ENCODE data around the gene MKNK2. TPM values are rescaled to one million over a fixed set of nuclear protein-coding genes. Genes with fewer than 3 reads are reported as not detected.

MKNK2 gene
- polyA plus RNA-seq, 1 donor from 2014 or later: 27.6 TPM

DNA sequence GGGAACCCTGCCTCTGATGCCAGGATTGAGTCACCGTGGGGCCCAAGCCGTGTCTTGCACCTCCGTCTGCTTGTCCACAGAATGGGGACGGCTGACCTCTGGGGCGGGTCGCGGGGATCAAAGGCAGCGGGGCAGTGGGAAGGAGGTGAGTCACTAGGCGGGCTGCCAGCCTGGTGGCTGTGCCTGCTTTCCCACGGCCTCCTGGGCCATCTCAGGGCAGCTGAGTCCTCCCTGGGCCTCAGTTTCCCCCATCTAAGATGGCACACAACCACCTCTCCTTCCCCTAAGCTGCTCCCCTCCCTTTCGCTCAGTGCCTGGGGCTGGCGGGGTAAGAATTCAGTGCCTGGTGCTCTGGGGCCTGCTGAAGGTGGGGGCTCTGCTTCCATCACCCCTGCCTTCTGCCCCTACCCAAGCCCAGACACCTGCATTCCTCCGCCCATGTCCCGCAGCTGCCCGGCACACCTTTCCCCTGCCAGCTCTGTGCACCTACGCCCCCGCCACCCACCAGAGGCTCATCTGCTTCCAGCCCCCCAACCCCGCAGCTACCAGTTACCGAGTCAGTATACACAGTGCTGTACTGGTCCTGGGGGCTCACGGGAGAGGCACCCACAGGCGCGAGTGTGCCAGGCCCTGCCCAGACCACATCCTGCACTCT, 3.5 kb downstream of the MKNK2 start:
- H3K9me3 ChIP-seq (ENCODE audit: low read length): no peaks in the 10 kb centered on the region
- no peak overlapping the region for H2AFZ ChIP-seq (ENCODE audit: low read depth, low read length)
- H3K79me2 ChIP-seq (replicated peaks; ENCODE audit: insufficient read depth, low read length): peaks cover 29% of the 10 kb centered on the region
- peaks cover 6% of the 10 kb centered on the region for H4K20me1 ChIP-seq (ENCODE audit: insufficient read depth)
- no peak overlapping the region for H3K27ac ChIP-seq (ENCODE audit: low read length)
- no peaks in the 10 kb centered on the region for H3K9me2 ChIP-seq (ENCODE audit: insufficient read depth, low read length)
- no peak overlapping the region for H3K9ac ChIP-seq (ENCODE audit: low read length)
- TF ChIP-seq EZH2 (IDR thresholded peaks at IDR 0.05; ENCODE audit: borderline replicate concordance, insufficient read depth, low read length, poor library complexity, severe bottlenecking) (no peak), EP300 (conservative IDR thresholded peaks at IDR 0.05; ENCODE audit: poor library complexity, severe bottlenecking) (no peak), MXI1 (conservative IDR thresholded peaks at IDR 0.05; ENCODE audit: poor library complexity, severe bottlenecking) (no peak), RAD21 (conservative IDR thresholded peaks at IDR 0.05) (no peak), TAF1 (IDR thresholded peaks at IDR 0.05; ENCODE audit: low read depth) (no peak), SMC3 (conservative IDR thresholded peaks at IDR 0.05; ENCODE audit: poor library complexity) (no peak), POLR2AphosphoS5 (IDR thresholded peaks at IDR 0.05) (no peak)
- TF ChIP-seq, protein P1, sequence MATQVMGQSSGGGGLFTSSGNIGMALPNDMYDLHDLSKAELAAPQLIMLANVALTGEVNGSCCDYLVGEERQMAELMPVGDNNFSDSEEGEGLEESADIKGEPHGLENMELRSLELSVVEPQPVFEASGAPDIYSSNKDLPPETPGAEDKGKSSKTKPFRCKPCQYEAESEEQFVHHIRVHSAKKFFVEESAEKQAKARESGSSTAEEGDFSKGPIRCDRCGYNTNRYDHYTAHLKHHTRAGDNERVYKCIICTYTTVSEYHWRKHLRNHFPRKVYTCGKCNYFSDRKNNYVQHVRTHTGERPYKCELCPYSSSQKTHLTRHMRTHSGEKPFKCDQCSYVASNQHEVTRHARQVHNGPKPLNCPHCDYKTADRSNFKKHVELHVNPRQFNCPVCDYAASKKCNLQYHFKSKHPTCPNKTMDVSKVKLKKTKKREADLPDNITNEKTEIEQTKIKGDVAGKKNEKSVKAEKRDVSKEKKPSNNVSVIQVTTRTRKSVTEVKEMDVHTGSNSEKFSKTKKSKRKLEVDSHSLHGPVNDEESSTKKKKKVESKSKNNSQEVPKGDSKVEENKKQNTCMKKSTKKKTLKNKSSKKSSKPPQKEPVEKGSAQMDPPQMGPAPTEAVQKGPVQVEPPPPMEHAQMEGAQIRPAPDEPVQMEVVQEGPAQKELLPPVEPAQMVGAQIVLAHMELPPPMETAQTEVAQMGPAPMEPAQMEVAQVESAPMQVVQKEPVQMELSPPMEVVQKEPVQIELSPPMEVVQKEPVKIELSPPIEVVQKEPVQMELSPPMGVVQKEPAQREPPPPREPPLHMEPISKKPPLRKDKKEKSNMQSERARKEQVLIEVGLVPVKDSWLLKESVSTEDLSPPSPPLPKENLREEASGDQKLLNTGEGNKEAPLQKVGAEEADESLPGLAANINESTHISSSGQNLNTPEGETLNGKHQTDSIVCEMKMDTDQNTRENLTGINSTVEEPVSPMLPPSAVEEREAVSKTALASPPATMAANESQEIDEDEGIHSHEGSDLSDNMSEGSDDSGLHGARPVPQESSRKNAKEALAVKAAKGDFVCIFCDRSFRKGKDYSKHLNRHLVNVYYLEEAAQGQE (IDR thresholded peaks at IDR 0.05; ENCODE audit: borderline replicate concordance): no peak
- TF ChIP-seq, protein P2, sequence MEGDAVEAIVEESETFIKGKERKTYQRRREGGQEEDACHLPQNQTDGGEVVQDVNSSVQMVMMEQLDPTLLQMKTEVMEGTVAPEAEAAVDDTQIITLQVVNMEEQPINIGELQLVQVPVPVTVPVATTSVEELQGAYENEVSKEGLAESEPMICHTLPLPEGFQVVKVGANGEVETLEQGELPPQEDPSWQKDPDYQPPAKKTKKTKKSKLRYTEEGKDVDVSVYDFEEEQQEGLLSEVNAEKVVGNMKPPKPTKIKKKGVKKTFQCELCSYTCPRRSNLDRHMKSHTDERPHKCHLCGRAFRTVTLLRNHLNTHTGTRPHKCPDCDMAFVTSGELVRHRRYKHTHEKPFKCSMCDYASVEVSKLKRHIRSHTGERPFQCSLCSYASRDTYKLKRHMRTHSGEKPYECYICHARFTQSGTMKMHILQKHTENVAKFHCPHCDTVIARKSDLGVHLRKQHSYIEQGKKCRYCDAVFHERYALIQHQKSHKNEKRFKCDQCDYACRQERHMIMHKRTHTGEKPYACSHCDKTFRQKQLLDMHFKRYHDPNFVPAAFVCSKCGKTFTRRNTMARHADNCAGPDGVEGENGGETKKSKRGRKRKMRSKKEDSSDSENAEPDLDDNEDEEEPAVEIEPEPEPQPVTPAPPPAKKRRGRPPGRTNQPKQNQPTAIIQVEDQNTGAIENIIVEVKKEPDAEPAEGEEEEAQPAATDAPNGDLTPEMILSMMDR (IDR thresholded peaks at IDR 0.05; ENCODE audit: poor library complexity, severe bottlenecking): no peak
- H3K36me3 ChIP-seq (ENCODE audit: insufficient read depth, low read length): no peaks in the 10 kb centered on the region
- no peaks in the 10 kb centered on the region for H3F3A ChIP-seq (ENCODE audit: insufficient read depth, low read length, poor library complexity, severe bottlenecking)
- no peaks in the 10 kb centered on the region for H3K27me3 ChIP-seq (ENCODE audit: insufficient read depth, low read depth, low read length)
- no peak overlapping the region for H3K4me2 ChIP-seq (ENCODE audit: low read length)
- no peak overlapping the region for H3K4me3 ChIP-seq (ENCODE audit: low read length)

DNA sequence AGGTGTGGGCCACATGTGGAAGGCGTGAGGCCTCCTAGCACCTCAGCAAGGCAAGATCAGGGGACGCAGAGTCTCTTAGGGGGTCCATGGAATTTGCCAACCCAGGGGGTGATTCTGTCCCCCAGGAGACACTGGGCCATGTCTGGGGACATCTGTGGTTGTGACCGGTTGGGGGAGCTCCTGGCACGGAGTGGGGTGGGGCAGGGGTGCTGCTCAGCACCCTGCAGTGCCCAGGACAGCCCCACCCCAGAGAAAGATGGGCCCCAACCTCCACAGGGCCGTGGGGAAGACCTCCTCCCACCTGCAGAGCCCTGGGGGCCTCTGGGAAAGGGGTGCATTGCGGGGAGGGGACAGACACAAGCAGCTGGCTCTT, 4.0 kb downstream of the MKNK2 start:
- Histone ChIP-seq H3K36me3 (ENCODE audit: insufficient read depth, low read length) (no peaks in the 10 kb centered on the region), H3F3A (ENCODE audit: insufficient read depth, low read length, poor library complexity, severe bottlenecking) (no peaks in the 10 kb centered on the region), H3K27me3 (ENCODE audit: insufficient read depth, low read depth, low read length) (no peaks in the 10 kb centered on the region), H3K4me3 (ENCODE audit: low read length) (no peak overlapping the region), H2AFZ (ENCODE audit: low read depth, low read length) (no peak overlapping the region), H3K9ac (ENCODE audit: low read length) (no peak overlapping the region), H3K79me2 (replicated peaks; ENCODE audit: insufficient read depth, low read length) (peaks cover 29% of the 10 kb centered on the region), H4K20me1 (ENCODE audit: insufficient read depth) (peaks cover 6% of the 10 kb centered on the region), H3K4me2 (ENCODE audit: low read length) (no peak overlapping the region), H3K9me3 (ENCODE audit: low read length) (no peaks in the 10 kb centered on the region), H3K27ac (ENCODE audit: low read length) (no peak overlapping the region), H3K9me2 (ENCODE audit: insufficient read depth, low read length) (no peaks in the 10 kb centered on the region)
- TF ChIP-seq MXI1 (conservative IDR thresholded peaks at IDR 0.05; ENCODE audit: poor library complexity, severe bottlenecking) (no peak), EZH2 (IDR thresholded peaks at IDR 0.05; ENCODE audit: borderline replicate concordance, insufficient read depth, low read length, poor library complexity, severe bottlenecking) (no peak), TAF1 (IDR thresholded peaks at IDR 0.05; ENCODE audit: low read depth) (no peak)
- TF ChIP-seq, protein P2 (IDR thresholded peaks at IDR 0.05; ENCODE audit: poor library complexity, severe bottlenecking): no peak
